RWPE2 (cell line): Measurements from ENCODE around the gene CCDC171.

Source experiments
- ATAC-seq: fragments of 200-7000 bp; cut with Tn5 transposase; 3 replicates; pipeline ENCODE4 v1.9.1; 2021; ENCODE audit warnings: low read depth
- DNase-seq: peaks from one replicate; pipeline ENCODE4 v3.0.0-alpha.2; 2020; ENCODE audit warnings: low spot score
- H3K27ac ChIP-seq: fragments of 450-650 bp; 2 replicates; pipeline ENCODE4 v1.5.1; 2017; ENCODE audit warnings: mild to moderate bottlenecking; ENCODE audit not compliant: poor library complexity, severe bottlenecking
- H3K27me3 ChIP-seq: fragments of 250-450 bp; sonication (Bioruptor Pico); 2 replicates; pipeline ENCODE4 v1.5.1; 2021; ENCODE audit warnings: mild to moderate bottlenecking, moderate library complexity; ENCODE audit not compliant: insufficient read depth, poor library complexity, severe bottlenecking
- H3K36me3 ChIP-seq: fragments of 250-450 bp; sonication (Bioruptor Pico); 2 replicates; pipeline ENCODE4 v1.5.1; 2020; ENCODE audit warnings: low read depth, mild to moderate bottlenecking, moderate library complexity
- H3K4me1 ChIP-seq: fragments of 250-450 bp; sonication (Bioruptor Pico); 2 replicates; pipeline ENCODE4 v1.5.1; 2021; ENCODE audit warnings: mild to moderate bottlenecking, moderate library complexity; ENCODE audit not compliant: insufficient read depth, poor library complexity, severe bottlenecking
- H3K4me3 ChIP-seq: fragments of 250-450 bp; sonication (Bioruptor Pico); 2 replicates; pipeline ENCODE4 v1.5.1; 2021; ENCODE audit warnings: mild to moderate bottlenecking, moderate library complexity; ENCODE audit not compliant: severe bottlenecking
- H3K9me3 ChIP-seq: fragments of 250-450 bp; sonication (Bioruptor Pico); 2 replicates; pipeline ENCODE4 v1.5.1; 2021; ENCODE audit warnings: mild to moderate bottlenecking, moderate library complexity; ENCODE audit not compliant: severe bottlenecking
- CTCF ChIP-seq: fragments of 450-650 bp; IDR thresholded peaks from one replicate; pipeline ENCODE4 v1.5.1; 2017; ENCODE audit warnings: mild to moderate bottlenecking, moderate library complexity; ENCODE audit not compliant: poor library complexity, severe bottlenecking

CCDC171 gene

DNA sequence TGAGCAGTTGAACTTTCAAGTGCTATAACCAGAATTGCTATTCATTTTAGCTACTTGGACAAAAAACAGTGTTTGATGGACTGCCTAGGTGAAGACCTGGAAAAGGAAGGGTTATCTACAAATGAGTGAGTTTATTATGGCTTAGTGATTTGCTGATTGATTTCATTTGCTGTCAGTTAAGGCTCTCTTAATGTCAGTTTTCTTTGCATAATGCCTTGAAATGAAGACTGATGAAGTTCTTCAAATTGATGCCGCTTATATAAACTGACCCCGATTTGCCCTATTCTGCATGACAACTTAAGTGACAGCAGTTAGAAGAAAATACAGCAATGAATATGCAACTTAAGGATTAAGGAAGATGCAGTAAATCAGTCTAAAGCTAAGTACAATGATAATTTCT, 332.6 kb downstream of the CCDC171 start:
- H3K27me3 ChIP-seq, result no peaks in the 10 kb centered on the region
- no peak overlapping the region for H3K27ac ChIP-seq
- H3K36me3 ChIP-seq, result no peaks in the 10 kb centered on the region
- ATAC-seq (no peak), DNase-seq (no peak)
- no peaks in the 10 kb centered on the region for H3K9me3 ChIP-seq
- H3K4me3 ChIP-seq, result no peak overlapping the region
- no peak for TF ChIP-seq CTCF
- no peaks in the 10 kb centered on the region for H3K4me1 ChIP-seq

GRCh38 chr9:15889555-15889954, 336.7 kb downstream of the CCDC171 start:
- no peak for TF ChIP-seq CTCF
- H3K4me3 ChIP-seq, result no peak overlapping the region
- H3K36me3 ChIP-seq, result no peaks in the 10 kb centered on the region
- H3K27me3 ChIP-seq, result no peaks in the 10 kb centered on the region
- DNase-seq, result no peak
- no peaks in the 10 kb centered on the region for H3K4me1 ChIP-seq
- peak; percentile 19; the same call in 1 of the 3 replicates for ATAC-seq
- H3K27ac ChIP-seq, result no peak overlapping the region
- no peaks in the 10 kb centered on the region for H3K9me3 ChIP-seq

DNA sequence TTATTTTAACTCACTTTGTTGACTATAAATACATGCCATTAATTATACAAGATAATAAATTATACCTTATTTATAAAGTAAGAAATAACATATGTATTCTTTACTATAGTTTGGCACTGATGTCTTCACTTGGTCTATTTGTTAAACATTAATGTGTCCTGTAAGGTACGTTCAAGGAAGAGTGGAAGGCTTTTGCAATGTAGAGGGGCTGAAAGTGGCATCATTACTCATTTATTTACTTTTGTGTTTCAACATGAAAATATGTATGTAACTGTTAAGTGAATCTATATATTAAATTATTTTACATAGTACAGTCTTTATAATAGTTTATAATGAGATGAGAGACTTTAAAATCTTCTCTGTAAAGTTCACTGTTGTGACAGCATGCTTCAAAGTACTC, 348.7 kb downstream of the CCDC171 start:
- 0 out of 3 replicates have a peak, but pooled peaks have one; percentile 29 for ATAC-seq
- H3K27ac ChIP-seq, result no peak overlapping the region

GRCh38 chr9:15909297-15909696, 356.5 kb downstream of the CCDC171 start:
- no peaks in the 10 kb centered on the region for H3K9me3 ChIP-seq
- H3K4me1 ChIP-seq, result no peaks in the 10 kb centered on the region
- H3K27ac ChIP-seq, result no peak overlapping the region
- H3K27me3 ChIP-seq, result no peaks in the 10 kb centered on the region
- H3K4me3 ChIP-seq, result no peak overlapping the region
- DNase-seq (no peak), ATAC-seq (no peak)
- H3K36me3 ChIP-seq, result no peaks in the 10 kb centered on the region
- TF ChIP-seq CTCF, result no peak

More for the DNA sequence above, 348.7 kb downstream of the CCDC171 start:
- Histone ChIP-seq H3K9me3 (no peaks in the 10 kb centered on the region), H3K27me3 (no peaks in the 10 kb centered on the region), H3K4me1 (no peaks in the 10 kb centered on the region), H3K4me3 (no peak overlapping the region), H3K36me3 (no peaks in the 10 kb centered on the region)
- no peak for TF ChIP-seq CTCF
- no peak for DNase-seq

DNA sequence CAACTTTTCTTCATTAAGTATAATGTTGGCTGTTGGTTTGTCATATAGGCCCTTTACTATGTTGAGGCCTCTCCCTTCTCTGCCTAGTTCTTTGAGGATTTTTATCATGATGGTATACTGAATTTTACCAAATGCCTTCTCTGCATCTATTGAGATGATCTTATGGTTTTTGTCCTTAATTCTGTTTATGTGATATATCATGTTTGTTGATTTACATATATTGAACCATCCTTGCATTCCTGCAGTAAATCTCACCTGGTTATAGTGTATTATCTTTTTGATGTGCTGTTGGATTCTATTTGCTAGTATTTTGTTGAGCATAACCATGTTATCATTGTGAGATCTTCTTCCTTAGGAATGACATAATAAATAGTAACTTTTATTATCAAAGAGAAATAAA, 362.9 kb downstream of the CCDC171 start:
- no peak for TF ChIP-seq CTCF
- ATAC-seq, result no peak
- DNase-seq, result no peak
- H3K27me3 ChIP-seq, result no peaks in the 10 kb centered on the region
- no peaks in the 10 kb centered on the region for H3K36me3 ChIP-seq
- H3K4me1 ChIP-seq, result no peaks in the 10 kb centered on the region
- H3K4me3 ChIP-seq, result no peak overlapping the region
- no peak overlapping the region for H3K27ac ChIP-seq
- H3K9me3 ChIP-seq, result peaks cover 2% of the 10 kb centered on the region
